GM19468 (cell line): ENCODE measurements around the gene GCC2.
A peak's percentile ranks its signal among the peaks of the same experiment; 100 is the strongest.
"Not testable (repeated sequence)": the region's sequence is repeated elsewhere in the genome, so short reads cannot be mapped to it uniquely, and the experiment has no call there.

ENCODE experiments used
- ATAC-seq: cut with Tn5 transposase; IDR thresholded peaks from one replicate; pipeline ENCODE4 v1.9.1; 2021; ENCODE audit warnings: mild to moderate bottlenecking, moderate library complexity, moderate number of reproducible peaks; ENCODE audit not compliant: unreplicated experiment; ENCODE audit errors: extremely low read depth

Gene GCC2

GRCh38 chr2:108496167-108496566 is 47.2 kb downstream of the GCC2 start:
- ATAC-seq, result not testable (repeated sequence)

- ATAC-seq, result not testable (repeated sequence)
Measured at GRCh38 chr2:108507620-108508019, 58.6 kb downstream of the GCC2 start.

GRCh38 chr2:108512431-108512830 is 63.4 kb downstream of the GCC2 start:
- ATAC-seq, result not testable (repeated sequence)

DNA sequence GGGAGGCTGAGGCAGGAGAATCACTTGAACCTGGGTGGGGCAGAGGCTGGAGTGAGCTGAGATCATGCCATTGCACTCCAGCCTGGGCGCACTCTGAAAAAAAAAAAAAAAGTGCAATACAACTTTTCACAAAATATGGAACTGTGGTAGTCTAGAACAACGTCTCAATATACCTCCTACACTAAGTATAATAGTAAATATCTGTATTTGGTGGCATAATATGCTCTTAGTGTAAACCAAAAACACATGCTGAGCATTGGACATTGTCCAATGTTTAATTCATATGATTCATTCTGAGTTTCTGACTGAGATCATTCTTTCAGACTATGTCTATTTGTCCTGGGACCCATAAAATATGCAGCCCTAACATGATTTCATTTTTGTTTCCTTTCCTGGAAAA is 65.5 kb downstream of the GCC2 start:
- not testable (repeated sequence) for ATAC-seq

DNA sequence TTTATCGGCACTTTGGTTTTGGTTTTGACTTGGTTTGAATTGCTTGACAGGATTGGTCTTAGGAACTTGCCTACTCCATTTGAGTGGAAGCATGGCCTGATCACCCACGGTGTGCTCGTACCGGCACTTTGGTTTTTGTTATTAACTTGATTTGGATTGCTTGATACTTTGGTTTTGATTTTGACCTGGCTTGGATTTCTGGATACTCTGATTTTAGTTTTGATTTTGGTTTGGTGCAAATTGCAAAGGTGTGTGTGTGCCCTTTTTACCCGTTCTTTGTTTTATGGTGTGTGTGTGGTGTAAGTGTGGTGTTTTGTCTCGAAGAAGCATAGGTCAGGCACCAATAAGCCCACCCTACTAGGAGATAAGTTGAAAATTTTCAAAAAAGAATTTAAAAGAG is 75.7 kb downstream of the GCC2 start:
- not testable (repeated sequence) for ATAC-seq

- not testable (repeated sequence) for ATAC-seq
Measured at GRCh38 chr2:108525258-108525657, 76.3 kb downstream of the GCC2 start.

- no peak for ATAC-seq
Measured at GRCh38 chr2:108531674-108532055, 82.7 kb downstream of the GCC2 start.

DNA sequence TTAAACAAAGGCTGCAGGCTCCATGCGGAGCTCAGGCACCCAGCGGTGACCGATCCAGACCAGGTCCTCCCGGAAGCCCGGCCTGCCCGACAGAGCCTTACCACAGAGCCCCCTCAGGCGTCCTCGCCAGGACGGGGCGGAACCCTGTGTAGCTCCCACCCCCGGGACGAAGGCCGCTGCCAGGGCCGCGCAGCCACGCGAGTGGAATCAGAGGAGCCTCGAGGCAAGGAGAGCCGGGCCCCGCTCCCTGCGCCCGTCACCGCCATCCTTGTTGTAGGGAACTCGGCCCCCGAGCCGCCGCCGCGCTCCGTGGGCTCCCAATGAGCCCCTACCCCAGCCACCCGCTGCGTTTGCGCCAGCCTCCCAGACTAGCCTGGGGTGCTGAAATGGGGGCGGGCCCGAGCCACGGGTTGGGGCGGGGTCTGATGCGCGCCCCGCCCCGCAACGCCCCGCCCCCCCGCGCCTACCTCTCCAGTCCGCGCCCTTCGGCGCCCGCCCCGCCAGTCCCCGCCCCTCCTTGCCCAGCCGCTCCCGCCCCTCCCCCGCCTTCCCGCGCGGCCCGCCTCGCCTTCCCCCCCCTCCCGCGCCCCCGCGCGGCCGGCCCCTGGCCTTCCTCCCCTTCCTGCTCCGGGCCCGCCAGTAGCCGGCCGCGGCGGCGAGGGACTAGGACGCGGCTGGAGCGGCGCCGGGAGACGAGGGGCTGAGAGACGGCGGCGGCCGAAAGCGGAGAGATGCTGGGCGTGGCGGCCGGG is 85.0 kb downstream of the GCC2 start, which contains the start of gene LIMS1:
Gene LIMS1, plus strand, starts transcription at position 639 of the 752 bp plus-strand sequence. Its CDS starts 93 bp downstream, at position 732.
- peak; percentile 78 for ATAC-seq

DNA sequence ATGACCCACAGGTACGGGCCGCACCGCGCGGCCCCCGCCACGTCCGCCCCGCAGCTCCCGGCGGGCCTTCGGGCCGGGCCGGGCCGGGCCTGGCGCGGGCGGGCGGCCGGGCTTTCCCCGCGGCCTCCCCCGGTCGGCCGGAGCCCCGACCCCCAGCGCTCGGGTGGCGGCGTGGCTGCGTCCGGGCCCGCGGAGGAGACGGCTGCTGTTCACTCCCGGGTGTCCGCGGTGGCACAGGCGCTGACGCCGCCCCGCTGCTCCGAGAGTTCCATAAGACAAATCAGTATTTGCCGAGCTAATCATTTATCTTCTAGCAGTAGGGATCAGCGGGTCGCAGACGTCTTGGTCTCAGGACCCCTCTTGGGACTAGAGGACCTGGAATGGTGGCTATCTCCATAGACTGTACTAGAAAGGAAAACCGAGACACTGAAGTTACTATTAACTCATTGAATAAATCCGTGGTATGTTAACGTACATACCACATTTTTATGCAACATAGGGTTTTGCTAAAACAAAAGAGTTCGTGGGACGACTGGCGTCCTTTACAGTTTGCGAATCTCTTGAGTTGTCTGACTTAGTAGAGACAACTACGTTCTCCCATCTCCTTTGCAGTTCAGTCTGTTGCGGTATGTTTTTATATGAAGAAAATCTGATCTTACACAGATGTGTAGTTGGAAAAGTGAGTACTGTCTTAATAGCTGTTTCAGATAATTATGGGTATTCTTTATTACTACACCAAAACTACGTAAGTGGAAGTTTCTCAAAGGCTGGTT is 85.8 kb downstream of the GCC2 start:
- ATAC-seq, result no peak

DNA sequence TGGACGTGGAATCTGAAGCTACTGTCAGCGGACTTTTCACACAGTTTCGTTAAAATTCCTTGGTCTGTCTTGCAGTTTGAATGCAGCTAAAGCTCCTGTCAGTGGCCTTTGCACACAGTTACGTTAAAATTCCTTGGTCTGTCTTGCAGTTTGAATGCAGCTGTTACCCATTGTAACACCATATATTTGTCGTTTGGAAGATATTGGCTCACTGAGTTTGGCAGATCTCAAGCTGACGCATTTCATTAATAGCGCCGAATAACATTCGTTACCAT is 86.3 kb downstream of the GCC2 start:
- no peak for ATAC-seq

DNA sequence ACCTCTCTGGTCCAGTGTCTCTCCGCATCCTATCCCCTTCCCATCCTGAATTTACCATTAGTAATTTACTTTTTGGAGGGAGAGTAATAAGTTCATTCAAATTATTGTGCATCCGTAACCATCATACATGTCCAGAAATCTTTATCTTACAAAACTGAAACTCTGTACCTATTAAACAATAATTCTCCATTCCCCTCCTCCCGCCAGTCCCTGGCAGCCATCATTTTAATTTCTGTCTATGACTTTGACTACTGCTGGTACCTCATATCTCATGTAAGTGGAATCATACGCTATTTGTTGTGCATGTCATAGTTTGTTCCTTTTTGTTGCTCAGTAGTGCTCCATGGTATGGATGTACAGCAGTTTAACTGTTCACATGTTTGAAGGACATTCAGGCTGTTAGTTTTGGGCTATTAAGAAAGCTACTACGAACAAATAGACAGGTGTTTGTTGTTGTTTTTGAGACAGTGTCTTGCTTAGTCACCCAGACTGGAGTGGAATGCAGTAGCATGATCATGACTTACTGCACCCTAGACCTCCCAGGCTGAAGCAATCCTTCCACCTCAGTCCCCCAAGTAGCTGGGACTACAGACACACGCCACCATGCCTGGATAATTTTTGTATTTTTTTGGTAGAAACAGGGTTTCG is 87.3 kb downstream of the GCC2 start:
- ATAC-seq, result no peak

- ATAC-seq, result no peak
Measured at GRCh38 chr2:108536911-108537310, 87.9 kb downstream of the GCC2 start.

DNA sequence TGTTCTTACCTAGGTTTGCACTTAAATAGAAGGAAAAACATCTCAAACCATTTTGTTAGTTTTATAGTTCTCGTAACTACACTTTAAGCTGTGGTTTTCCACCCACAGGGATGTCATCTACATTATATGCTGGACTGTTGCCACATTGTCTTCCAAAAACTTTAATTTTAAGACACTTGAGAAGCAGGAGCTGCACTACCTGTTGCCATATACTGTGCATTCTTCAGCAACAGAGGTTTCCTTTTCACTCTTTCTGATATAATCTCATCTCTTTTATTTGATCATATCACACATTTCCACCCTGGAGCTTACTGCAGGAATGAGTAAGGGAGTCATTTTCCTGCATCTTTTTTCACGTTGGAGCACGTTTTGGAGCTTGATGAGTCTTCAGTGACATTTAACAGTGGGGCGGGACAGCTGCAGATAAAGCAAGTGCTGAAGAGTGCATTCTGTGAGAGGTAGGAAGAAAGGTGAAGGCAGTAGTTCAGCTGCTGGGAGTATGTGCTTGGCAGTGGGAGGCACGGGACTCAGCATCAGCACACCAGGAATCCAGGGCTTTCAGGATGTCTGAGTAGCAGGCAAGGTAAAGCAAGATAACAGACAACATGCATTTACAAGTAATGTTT is 89.1 kb downstream of the GCC2 start:
- ATAC-seq, result no peak

DNA sequence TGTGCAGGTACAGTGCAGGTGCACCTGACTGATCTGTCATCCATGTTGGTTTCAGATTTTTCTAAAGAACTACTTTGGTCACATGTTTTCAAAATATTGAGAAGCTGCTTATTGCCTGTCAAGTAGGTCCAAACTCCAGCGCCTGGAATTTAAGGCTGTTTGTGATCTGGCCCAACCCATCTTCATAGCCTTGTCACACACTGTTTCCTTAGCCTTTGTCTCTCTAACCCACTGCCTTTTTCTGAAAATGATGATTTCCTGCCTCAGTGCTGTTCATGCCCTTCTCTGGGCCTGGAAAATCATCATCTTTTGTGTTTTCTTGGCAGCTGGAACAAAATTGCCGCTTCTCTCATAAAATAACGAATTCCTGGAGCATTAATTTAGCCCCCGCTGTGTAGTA is 92.4 kb downstream of the GCC2 start:
- no peak for ATAC-seq

GRCh38 chr2:108542071-108542470 is 93.1 kb downstream of the GCC2 start:
- ATAC-seq, result no peak

GRCh38 chr2:108547606-108548005 is 98.6 kb downstream of the GCC2 start:
- no peak for ATAC-seq

DNA sequence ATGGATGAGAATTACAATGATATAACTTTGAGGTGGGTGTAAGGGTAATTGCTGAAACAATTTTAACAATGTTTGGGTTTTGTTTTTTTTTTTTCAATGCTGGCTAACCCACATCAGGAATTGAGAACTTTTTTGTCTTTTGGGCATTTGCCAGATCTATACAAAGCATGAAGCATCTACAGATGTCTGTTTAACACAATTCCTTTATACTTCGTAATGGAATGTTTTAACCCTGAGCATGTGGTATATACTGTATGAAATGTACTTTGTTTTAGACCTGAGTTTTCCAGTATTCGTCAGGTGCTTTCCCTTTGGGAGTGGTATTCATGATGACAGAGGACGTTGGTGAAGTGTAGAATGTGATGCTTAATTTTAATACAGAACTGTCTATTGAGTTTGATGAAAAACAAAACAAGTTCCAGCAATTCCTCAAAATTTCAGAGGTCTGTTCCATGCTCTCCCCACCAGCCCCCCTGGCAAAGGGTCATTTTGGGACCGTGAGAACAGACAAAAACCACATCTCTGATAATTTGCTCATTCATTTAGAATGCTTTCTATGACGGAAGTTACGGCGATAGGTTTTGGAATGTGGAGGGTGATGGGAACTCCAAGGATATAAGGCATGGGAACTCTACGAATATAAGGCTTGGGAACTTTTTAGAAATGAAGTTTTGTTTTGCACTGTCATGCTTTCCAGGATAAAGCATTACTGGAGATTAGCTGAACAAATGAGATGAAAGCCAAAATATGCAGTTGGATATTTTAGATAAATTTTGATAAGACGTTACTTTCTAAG is 99.4 kb downstream of the GCC2 start:
- no peak for ATAC-seq

DNA sequence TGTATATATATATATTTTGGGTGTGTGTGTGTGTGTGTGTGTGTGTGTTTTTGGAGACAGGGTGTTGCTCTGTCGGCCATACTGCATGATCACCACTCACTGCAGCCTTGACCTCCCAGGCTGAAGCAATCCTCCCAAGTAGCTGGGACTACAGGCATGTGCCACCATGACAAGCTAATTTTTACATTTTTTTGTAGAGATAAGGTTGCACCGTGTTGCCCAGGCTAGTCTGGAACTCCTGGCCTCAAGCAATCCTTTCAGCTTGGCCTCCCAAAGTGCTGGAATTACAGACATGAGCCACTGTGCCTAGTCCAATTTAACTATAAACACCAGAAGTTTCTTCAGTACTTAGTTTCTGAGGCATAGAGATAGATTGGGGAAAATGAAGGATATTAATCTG is 103.6 kb downstream of the GCC2 start:
- no peak for ATAC-seq

DNA sequence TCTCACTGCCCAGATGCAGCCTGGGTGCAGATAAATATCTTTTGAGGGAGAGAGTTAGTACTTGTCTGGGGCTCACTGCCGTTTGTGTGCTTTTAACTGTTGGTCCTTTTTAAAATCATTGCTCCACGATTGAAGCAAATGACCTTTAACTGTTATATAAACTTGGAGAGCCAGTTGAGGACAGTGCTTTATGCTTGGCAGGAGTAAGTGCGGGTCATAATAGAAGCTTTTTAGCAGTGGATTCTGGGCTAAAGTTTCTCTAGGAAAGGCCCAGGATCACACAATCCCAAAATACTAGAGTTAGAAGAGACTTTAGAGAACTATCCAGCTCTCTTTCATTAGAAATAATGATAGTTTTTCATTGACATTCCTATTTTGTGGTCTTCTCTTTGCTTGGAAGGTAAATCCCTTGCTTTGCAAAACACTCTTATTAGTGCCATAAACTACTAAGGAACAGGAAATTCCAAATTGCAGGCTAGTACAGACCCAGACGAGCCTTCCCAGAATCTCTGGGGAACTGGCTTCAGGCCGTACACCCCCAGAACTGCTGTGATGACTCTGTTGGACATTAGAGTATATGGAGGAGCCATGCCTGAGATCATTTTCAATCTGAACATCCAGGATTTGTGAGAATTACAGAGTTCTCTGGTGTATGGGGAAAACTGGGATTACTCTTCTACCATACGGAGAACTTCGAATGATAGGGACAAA is 104.4 kb downstream of the GCC2 start:
- ATAC-seq, result no peak
